Lower leg skin (tissue), 4 donors: Measurements from ENCODE around the gene MAML1. TPM values are rescaled to one million over a fixed set of nuclear protein-coding genes. Genes with fewer than 3 reads are reported as not detected.
A peak's percentile ranks its signal among the peaks of the same experiment; 100 is the strongest.

Source experiments
- DNase-seq, 2 donors: peaks; one replicate each; pipeline ENCODE4 v3.0.0-alpha.2; 2019; ENCODE audit warnings: low spot score in 2 of 2
- H3K4me3 ChIP-seq: fragments of 200-600 bp; sonication (generic); 2 replicates; pipeline ENCODE4 v1.5.1; 2017; ENCODE audit warnings: mild to moderate bottlenecking, low read depth; ENCODE audit not compliant: poor library complexity, severe bottlenecking
- CTCF ChIP-seq, 3 donors: fragments of 450-650 bp; IDR thresholded peaks; one replicate each; pipeline ENCODE4 v1.5.1; 2016; ENCODE audit warnings: antibody characterized with exemption in 3 of 3, mild to moderate bottlenecking in 3 of 3, moderate library complexity in 2 of 3
- POLR2A ChIP-seq, 2 donors: fragments of 450-650 bp; IDR thresholded peaks; one replicate each; pipeline ENCODE4 v1.6.1; 2016 to 2017; ENCODE audit warnings: antibody characterized with exemption in 2 of 2, mild to moderate bottlenecking in 1 of 2, moderate library complexity in 1 of 2
- WGBS, 2 donors: methylation state at CpG; one replicate each; pipeline ENCODE4 v1.1.5; 2018; 5-methylcytosine and 5-hydroxymethylcytosine counted together
- intact Hi-C: fragments of 100-400 bp; cut with DNase I; formaldehyde crosslinking; loops from one replicate; pipeline ENCODE4 v1.15.0; 2023; ENCODE audit warnings: low total_unique reads
- total RNA-seq, 4 donors: library from RNA; depleted of rRNA; stranded (reverse); fragments of >200 nt; gene quantifications; one replicate each; pipeline ENCODE4 v1.1.0, GENCODE V29; 2016

Gene MAML1
- total RNA-seq, 4 donors from 2014 or later: 25.5 to 46.8 (median 31.5) TPM

- intact Hi-C loops: no loop called here
- peak; percentile 99 to 100 for DNase-seq
- WGBS, 2 donors: 3 to 4% methylated on average over 26 to 33 of the region's 72 CpGs
Observed at GRCh38 chr5:179697993-179698934, 34.4 kb upstream of the MAML1 start.

GRCh38 chr5:179698935-179699615 lies 33.5 kb upstream of the MAML1 start, which contains the start of gene CANX:
CANX (plus strand) TSS chr5:179698967; CDS start chr5:179705682, 6,715 bp downstream.
- intact Hi-C loops: no loop called here

More at GRCh38 chr5:179697993-179698934, 34.4 kb upstream of the MAML1 start:
- no peak for TF ChIP-seq CTCF (IDR thresholded peaks at IDR 0.05)
- TF ChIP-seq POLR2A (IDR thresholded peaks at IDR 0.05): no peak
- peak overlapping the region; percentile 42 for H3K4me3 ChIP-seq

GRCh38 chr5:179699616-179700237 lies 32.9 kb upstream of the MAML1 start:
- TF ChIP-seq POLR2A (IDR thresholded peaks at IDR 0.05) (no peak), CTCF (IDR thresholded peaks at IDR 0.05) (no peak)
- no peak for DNase-seq
- H3K4me3 ChIP-seq: peak overlapping the region; percentile 88
- intact Hi-C loops: no loop called here
- WGBS, 2 donors: 1% methylated on average over 19 of the region's 19 CpGs

More at GRCh38 chr5:179698935-179699615, 33.5 kb upstream of the MAML1 start, which contains the start of gene CANX:
- WGBS, 2 donors: 0 to 1% methylated on average over 20 to 28 of the region's 58 CpGs
- H3K4me3 ChIP-seq: peak within 1 kb of the TSS; percentile 88
- DNase-seq: no peak
- TF ChIP-seq POLR2A (IDR thresholded peaks at IDR 0.05) (peak in 1 of 2 donors; percentile 72), CTCF (IDR thresholded peaks at IDR 0.05) (no peak)

GRCh38 chr5:179700401-179700918 lies 32.2 kb upstream of the MAML1 start:
- TF ChIP-seq CTCF (IDR thresholded peaks at IDR 0.05): no peak
- TF ChIP-seq POLR2A (IDR thresholded peaks at IDR 0.05): no peak
- WGBS, 2 donors: 53 to 57% methylated on average over 7 of the region's 7 CpGs
- DNase-seq: no peak
- no peak overlapping the region for H3K4me3 ChIP-seq
- intact Hi-C loops: no loop called here

- no peak for TF ChIP-seq CTCF (IDR thresholded peaks at IDR 0.05)
- TF ChIP-seq POLR2A (IDR thresholded peaks at IDR 0.05): no peak
- intact Hi-C loops: no loop called here
- no peak overlapping the region for H3K4me3 ChIP-seq
- DNase-seq: no peak
- 95 to 96% methylated on average over 1 of the region's 1 CpG for WGBS, 2 donors
Observed at GRCh38 chr5:179716286-179716685, 16.3 kb upstream of the MAML1 start.
